GM21381 (cell line): Measurements from ENCODE around the gene BIRC3.
A peak's percentile ranks its signal among the peaks of the same experiment; 100 is the strongest.
"Not testable (repeated sequence)": the region's sequence is repeated elsewhere in the genome, so short reads cannot be mapped to it uniquely, and the experiment has no call there.

ENCODE experiments used
- ATAC-seq: cut with Tn5 transposase; IDR thresholded peaks from one replicate; pipeline ENCODE4 v1.9.1; 2021; ENCODE audit warnings: mild to moderate bottlenecking, moderate library complexity; ENCODE audit not compliant: unreplicated experiment

Gene BIRC3

GRCh38 chr11:102293873-102294601 lies 23.2 kb upstream of the BIRC3 start:
- ATAC-seq, result peak; percentile 94

- no peak for ATAC-seq
These were observed 22.2 kb upstream of the BIRC3 start for GRCh38 chr11:102295045-102295444.

DNA sequence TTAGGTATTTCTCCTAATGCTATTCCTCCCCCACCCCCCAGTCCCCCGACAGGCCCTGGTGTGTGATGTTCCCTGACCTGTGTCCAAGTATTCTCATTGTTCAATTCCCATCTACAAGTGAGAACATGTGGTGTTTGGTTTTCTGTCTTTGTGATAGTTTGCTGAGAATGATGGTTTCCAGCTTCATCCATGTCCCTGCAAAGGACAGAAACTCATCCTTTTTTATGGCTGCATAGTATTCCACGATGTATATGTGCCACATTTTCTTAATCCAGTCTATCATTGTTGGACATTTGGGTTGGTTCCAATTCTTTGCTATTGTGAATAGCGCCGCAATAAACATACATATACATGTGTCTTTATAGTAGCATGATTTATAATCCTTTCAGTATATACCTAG lies 20.5 kb upstream of the BIRC3 start:
- not testable (repeated sequence) for ATAC-seq

GRCh38 chr11:102300837-102301236 lies 16.4 kb upstream of the BIRC3 start:
- ATAC-seq, result not testable (repeated sequence)

DNA sequence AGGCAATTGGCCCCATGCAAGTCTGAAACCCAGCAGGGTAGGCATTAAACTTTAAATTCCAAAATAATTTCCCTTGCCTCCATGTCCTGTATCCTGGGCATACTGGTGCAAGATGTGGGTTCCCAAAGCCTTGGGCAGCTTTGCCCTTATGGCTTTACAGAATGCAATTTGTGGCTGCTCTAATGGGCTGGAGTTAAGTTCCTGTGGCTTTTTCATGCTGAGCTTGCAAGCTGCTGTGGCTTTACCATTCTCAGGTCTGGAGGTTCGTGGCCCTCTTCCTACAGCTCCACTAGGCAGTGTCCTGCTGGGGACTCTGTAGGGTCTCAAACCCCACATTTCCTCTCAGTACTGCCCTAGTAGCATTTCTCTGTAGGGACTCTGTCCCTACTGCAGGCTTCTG lies 15.0 kb upstream of the BIRC3 start:
- no peak for ATAC-seq

DNA sequence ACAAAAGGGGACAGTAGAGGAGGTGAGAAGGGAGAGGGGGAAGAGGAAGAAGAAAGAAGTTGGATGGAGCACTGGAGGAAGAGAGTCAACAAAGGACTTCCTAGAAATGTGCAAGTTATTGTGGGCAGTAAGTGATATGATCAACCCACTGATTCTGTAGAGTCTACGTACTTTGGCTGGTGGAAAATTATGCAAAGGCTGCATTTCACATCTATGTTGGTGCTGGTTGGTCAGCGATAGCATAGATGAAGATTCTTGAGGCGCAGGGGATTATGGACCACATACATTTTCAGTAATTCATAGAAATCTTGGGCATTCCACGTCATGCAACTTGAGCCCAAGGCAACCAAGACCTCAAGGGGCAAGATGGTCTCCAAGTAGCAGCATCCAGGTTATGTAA lies 12.6 kb upstream of the BIRC3 start:
- no peak for ATAC-seq

DNA sequence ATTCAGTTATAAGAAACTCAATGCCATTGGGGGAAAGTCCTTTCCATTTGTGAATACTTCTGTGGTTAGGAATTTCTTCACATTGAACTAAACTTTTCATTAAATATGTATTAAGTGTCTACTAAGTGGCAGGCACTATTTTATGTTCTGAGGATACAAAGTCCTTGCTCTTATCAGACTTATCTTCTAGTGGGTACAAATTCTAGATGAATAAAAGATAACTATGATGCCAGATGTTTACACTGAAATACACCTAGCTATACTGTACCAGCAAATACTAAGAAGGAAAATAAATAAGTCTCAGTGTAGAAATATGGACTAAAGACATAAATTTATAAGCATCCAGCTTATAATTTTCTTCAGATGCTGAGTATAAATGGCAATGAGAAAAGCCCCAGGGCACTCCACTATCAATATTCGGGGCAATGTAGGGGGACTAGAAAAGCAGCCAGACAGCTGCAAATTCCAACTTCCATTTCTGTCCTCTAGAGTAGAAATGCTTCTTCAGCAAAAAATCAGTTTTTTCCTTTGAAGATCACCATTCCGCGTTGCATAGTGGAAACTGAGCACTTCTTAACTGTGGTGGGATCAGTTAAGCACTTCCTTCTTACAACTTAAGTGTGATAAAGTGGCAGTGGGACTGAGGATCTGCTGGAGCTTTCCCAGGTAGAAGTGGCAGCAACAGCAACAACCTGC lies 11.8 kb upstream of the BIRC3 start:
- ATAC-seq, result no peak

DNA sequence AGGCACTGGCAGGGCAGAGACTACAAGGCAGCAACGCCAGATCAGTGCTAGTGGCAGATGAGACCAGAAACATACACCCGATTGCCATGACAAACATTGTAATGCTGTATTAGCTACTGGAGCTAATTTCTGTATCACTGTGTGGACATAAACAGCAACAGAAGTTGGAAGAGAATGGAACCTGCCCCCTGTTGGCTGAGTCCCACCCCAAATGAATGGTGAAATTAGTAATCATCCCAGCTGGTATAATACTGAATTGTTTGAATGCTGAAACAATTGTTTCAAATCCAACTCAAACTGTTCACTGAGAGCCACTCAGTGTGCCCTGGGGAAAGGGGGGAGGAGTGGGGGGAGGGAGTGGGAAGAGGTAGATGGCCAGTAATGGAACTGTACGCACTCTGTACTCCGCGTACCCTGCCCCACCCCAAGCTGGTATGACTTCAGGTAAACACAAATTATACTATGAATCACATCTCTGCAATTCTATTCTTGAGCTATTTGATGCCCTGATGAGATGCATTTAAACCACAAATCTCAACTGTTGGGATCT lies 11.2 kb upstream of the BIRC3 start:
- ATAC-seq, result no peak

GRCh38 chr11:102306817-102307726 lies 10.2 kb upstream of the BIRC3 start:
- ATAC-seq, result no peak

GRCh38 chr11:102307727-102308038 lies 9.6 kb upstream of the BIRC3 start:
- no peak for ATAC-seq

DNA sequence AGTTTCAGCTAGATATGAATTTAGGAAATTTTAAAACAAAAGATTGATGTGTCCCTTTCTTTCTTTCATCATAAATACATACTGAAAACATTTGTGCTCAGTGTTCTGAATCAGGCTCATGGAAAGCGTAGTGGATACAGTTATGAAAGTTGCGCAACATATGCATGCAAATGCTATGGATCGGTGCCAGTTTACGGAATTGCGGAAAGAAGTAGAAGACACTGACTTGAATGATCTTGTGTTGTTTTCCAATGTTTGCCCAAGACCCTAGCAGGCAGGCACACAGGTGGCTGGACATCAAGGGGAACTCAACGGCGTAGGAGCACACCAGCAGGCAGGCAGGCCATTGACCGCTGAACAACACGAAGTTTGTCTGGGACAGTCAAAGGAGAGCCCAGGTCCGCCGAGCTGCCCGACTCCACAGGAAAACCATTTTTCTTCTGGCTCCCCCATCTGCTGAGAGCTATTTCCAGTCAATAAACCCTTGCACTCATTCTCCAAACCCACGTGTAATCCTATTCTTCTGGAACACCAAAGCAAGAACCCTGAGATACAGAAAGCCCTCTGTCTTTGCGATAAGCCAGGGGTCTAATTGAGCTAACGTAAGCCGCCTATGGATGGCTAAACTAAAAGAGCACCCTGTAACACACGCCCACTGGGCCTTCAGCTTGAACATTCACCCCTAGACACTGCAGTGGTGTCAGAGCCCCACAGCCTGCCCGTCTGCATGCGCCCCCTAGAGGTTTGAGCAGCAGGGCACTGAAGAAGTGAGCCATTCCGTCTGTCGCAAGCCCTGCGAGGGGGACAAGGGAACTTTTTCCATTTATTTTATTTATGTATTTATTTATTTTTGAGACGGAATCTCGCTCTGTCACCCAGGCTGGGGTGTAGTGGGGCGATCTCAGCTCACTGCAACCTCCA lies 7.4 kb upstream of the BIRC3 start:
- ATAC-seq, result no peak

DNA sequence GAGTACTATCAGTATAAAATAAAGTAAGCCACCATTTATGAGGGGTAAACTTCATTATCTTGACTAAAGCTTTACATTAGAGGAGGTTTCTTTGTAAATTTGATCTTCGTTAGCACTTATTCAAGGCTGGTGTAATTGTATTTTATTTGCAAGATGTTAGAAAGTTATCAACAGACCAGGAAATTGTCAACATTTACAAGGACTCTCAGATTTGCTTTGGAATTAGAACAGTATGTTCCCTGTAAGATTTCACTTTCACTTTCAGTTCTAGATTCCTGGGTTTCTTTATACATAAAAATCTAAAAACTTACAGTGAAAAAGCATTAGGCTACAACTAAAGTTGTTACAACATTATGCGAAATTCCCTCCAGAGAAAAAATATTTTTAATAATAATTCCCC lies 4.6 kb upstream of the BIRC3 start:
- ATAC-seq, result no peak

DNA sequence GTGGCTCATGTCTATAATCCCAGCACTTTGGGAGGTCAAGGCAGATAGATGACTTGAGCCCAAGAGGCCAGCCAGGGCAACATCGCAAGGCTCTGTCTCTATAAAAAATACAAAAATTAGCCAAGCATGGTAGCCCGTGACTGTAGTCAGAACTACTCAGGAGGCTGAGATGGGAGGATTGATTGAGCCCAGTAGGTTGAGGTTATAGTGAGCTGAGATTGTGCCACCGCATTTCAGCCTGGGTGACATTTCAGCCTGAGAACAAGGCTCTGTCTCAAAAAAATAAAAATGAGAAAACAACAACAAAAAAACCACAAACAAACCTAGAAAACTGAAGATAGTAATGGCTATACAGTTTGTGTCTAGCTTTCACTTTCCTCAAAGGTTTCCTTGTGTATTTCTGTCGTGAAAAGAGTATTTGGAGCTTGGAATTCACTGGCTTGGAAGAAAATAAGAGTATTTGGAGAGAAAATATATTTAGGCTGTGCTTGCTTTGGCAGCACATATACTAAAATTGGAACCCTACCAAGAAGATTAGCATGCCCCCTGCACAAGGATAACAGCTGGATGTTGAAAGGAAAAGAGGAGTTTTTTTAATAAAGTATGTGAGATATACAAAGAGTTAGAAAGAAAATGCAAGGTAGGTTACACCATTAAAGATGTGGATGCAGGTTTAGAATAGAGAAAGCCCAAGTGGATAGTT lies 3.9 kb upstream of the BIRC3 start:
- ATAC-seq, result no peak

- no peak for ATAC-seq
These were observed 2.5 kb upstream of the BIRC3 start for GRCh38 chr11:102314784-102315183.

GRCh38 chr11:102316346-102316904 lies 859 bp upstream of the BIRC3 start:
- ATAC-seq, result no peak

DNA sequence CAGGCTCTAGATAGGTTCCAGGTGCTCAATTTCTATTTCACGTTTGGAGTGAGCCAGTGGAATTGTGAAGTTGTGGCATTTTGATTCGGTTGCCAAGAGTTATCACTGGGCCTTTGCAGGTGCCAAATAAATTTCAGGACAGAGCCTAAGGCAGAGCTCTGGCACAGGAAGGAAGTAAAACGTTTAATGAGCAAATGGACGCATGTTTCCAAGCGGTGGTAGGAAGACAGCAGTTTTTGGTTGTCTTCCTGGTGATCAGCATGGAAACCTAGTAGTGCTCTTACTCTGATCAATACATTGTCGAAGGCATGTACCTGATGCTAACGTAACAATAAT lies 452 bp downstream of the BIRC3 start:
- no peak for ATAC-seq

DNA sequence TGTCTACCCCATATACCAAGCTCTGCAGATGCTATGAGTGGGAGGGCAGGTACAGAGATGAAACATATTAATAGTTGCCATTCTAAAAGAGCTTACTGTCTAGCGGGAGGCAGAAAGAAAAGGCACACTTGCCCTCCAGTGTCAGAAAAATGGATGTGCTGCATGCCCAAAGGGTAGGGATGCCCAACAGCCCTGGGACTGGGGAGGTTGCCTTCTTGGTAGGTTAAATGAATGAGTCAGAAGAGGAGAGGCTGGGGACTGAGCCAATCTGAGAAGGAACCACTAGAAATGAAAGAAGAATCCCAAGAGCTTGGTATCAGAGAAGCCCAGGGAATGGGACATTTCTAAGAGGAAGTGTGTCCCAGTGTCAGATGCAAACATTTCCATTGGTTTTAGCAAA lies 1.2 kb downstream of the BIRC3 start:
- no peak for ATAC-seq

- no peak for ATAC-seq
These were observed 2.3 kb downstream of the BIRC3 start for GRCh38 chr11:102319544-102319943.

- ATAC-seq, result no peak
These were observed 2.9 kb downstream of the BIRC3 start for GRCh38 chr11:102320188-102320587.

DNA sequence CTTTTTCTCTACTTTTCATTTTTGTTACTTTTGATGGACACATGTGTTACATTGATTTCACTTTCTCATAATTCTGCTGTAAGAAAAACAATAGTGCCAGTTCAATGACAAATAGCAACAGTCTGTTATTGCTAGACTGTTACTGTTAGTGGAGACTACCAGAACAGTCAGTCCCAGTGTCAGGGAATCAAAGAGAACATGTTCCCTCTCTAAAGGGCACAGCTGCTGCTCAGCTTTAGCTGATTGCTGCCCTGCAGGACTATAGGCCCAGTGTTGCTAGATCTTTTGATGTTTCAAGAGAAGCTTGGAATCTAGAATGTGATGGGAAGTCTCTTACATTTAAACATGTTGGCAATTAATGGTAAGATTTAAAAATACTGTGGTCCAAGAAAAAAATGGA lies 3.4 kb downstream of the BIRC3 start:
- ATAC-seq, result no peak
